Memory B cell (primary cell): ENCODE data around the gene PRR22.

ENCODE experiments used
- ATAC-seq: fragments of 150-1000 bp; cut with Tn5 transposase; 2 replicates; pipeline ENCODE4 v1.10.0; 2021; ENCODE audit warnings: low read depth, mild to moderate bottlenecking, moderate library complexity
- DNase-seq, 2 donors: peaks; one replicate each; pipeline ENCODE4 v3.0.0; 2022; ENCODE audit warnings: low spot score in 2 of 2
- H3K27ac Mint-ChIP-seq: one replicate; pipeline ENCODE4 v1.8.0; 2022; ENCODE audit warnings: mild to moderate bottlenecking, moderate library complexity, mixed read lengths
- H3K27me3 Mint-ChIP-seq: one replicate; pipeline ENCODE4 v1.8.0; 2022; ENCODE audit warnings: mixed read lengths
- H3K36me3 Mint-ChIP-seq: one replicate; pipeline ENCODE4 v1.8.0; 2022; ENCODE audit warnings: mild to moderate bottlenecking, mixed read lengths
- H3K4me1 Mint-ChIP-seq: one replicate; pipeline ENCODE4 v1.8.0; 2022; ENCODE audit warnings: mixed read lengths
- H3K4me3 Mint-ChIP-seq: one replicate; pipeline ENCODE4 v1.8.0; 2022; ENCODE audit warnings: mild to moderate bottlenecking, moderate library complexity, mixed read lengths
- H3K9me3 Mint-ChIP-seq: one replicate; pipeline ENCODE4 v1.8.0; 2022; ENCODE audit warnings: mixed read lengths

Gene PRR22

DNA sequence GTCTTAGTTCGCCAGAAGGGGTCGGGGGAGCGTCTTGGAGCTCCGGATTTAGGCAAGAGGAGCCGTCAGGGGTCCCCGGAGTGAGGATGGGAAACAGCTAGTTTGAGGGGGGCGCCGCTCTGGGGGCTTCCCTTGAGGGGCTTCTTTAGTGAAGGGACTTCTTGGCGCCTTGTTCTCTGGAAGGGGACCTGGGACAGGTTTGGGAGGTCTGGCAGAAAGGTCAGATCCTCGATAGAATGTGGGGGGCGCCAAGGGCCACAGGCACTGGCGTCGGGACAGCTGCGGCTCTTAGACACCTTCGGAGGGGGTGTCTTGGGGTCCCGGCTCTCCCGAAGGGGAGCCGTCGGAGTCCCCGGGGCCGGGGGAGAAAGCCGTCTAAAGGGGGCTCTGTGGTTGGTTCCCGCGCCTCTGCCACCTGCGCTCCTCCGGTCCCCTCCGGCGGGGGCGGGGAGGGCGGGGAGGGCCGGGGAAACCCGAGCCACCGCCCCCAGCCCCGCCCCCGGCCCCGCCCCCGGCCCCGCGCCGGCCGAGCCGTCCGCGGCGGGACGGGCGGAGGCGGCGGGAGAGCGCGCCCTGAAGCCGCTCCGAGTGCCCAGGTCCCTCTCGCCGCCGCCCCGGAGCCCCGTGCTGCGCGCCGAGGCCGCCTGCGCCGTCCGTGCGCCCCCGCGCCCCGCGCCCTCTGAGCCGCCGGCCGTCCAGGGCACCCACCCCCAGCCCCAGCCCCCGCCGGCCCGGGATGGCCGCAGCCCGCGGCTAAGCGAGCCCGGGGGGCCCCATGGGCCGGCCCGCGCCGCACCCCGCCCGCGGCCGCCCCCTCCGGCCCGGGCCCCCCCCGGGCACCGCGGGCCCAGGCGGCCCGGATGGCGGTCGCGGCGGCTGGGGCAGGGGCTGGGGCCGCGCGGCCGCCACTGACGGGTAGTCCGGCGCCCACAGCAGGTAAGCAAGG lies 20.2 kb upstream of the PRR22 start, which contains the start of gene NRTN:
Gene NRTN (plus strand): TSS at position 552 of the 946 bp plus-strand sequence. CDS start 19,099 bp downstream, outside the sequence.
- peaks cover 17% of the 10 kb centered on the region for H3K27me3 Mint-ChIP-seq
- peak within 1 kb of the TSS; percentile 20 for H3K27ac Mint-ChIP-seq
- peaks cover 19% of the 10 kb centered on the region for H3K4me1 Mint-ChIP-seq
- no peaks in the 10 kb centered on the region for H3K9me3 Mint-ChIP-seq
- no peaks in the 10 kb centered on the region for H3K36me3 Mint-ChIP-seq
- peak within 1 kb of the TSS; percentile 67 for H3K4me3 Mint-ChIP-seq
- peak; percentile 42 for ATAC-seq
- DNase-seq: peak in 1 of 2 donors; percentile 58

- Mint-ChIP-seq H3K27me3 (peaks cover 24% of the 10 kb centered on the region), H3K4me1 (peaks cover 19% of the 10 kb centered on the region), H3K36me3 (no peaks in the 10 kb centered on the region), H3K27ac (peak overlapping the region; percentile 20), H3K4me3 (peak overlapping the region; percentile 67), H3K9me3 (no peaks in the 10 kb centered on the region)
- peak; percentile 74 to 88 for DNase-seq
- peak; percentile 86 for ATAC-seq
Observed at GRCh38 chr19:5803752-5804515, 19.4 kb upstream of the PRR22 start.

DNA sequence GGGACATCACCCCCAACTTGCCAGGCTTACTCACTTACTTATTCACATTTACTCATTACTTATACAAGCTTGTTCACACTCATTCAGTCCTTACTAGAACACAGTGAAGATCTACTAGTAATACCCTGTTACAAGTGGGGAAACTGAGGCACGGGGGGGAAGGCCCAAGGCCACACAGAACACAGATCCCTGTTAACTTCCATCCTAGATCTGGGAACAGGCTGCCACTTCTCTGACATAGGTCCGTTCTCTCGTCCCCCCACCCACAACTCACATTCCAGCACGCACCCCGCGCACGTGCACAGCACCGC lies 18.9 kb upstream of the PRR22 start:
- H3K27me3 Mint-ChIP-seq: peaks cover 25% of the 10 kb centered on the region
- DNase-seq (no peak), ATAC-seq (no peak)
- H3K27ac Mint-ChIP-seq: no peak overlapping the region
- H3K4me1 Mint-ChIP-seq: peaks cover 19% of the 10 kb centered on the region
- peak overlapping the region; percentile 67 for H3K4me3 Mint-ChIP-seq
- no peaks in the 10 kb centered on the region for H3K9me3 Mint-ChIP-seq
- H3K36me3 Mint-ChIP-seq: no peaks in the 10 kb centered on the region

GRCh38 chr19:5801796-5802619 lies 17.5 kb upstream of the PRR22 start:
- Mint-ChIP-seq H3K27me3 (peaks cover 26% of the 10 kb centered on the region), H3K4me1 (peaks cover 19% of the 10 kb centered on the region), H3K9me3 (no peaks in the 10 kb centered on the region), H3K27ac (no peak overlapping the region), H3K36me3 (no peaks in the 10 kb centered on the region), H3K4me3 (no peak overlapping the region)
- DNase-seq (no peak), ATAC-seq (no peak)

- DNase-seq (no peak), ATAC-seq (no peak)
- peaks cover 22% of the 10 kb centered on the region for H3K4me1 Mint-ChIP-seq
- H3K4me3 Mint-ChIP-seq: no peak overlapping the region
- peaks cover 26% of the 10 kb centered on the region for H3K27me3 Mint-ChIP-seq
- H3K9me3 Mint-ChIP-seq: peaks cover 2% of the 10 kb centered on the region
- no peak overlapping the region for H3K27ac Mint-ChIP-seq
- H3K36me3 Mint-ChIP-seq: no peaks in the 10 kb centered on the region
Observed at GRCh38 chr19:5800361-5801270, 16.1 kb upstream of the PRR22 start.

DNA sequence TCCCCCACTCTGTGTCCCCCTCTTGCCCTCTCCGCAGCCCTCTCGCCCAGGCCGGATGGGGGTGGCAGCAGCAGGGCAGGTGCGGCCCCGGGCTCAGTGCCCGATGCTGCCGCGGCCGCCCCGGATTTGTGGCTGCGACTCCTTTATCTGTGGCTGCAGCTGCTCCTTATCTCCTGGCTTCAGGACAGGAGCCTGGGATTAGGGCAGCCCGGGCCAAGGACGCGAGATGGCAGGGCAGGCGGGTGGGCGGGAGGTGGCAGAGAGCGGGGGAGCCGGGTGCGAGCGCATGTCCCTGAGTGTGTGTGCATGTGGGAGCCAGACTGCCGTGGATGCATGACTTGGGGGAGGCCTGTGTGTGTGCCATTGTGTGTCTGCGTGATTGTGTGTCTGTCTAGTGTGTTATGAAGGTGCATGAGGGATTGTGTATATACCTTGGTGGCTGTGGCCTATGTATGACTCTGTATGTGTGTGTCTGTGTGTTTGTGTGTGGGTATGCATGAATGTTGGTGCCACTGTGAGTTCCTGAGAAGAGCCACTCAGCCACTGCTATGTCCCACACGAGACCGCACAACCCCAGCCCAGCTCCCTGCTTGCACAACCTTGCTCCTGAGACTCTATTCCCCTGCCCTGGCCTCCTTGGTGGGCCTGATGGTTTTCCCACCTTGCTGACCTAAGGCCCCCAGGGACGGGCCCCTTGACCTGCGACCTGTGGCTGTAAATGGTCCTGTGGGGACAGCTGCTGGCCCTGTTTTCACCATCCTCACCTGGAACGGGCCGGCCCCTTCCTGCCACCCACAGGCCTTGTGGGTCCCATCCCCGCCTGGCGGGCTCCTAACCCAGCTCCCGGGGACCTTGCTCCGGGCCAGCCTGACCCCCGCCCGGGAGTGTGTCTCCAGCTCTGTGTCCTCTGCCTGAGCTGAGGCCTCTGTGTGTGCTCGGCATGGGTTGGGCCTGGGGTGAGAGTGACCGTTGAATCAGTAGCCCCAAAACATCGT lies 15.0 kb upstream of the PRR22 start:
- no peak overlapping the region for H3K27ac Mint-ChIP-seq
- peaks cover 21% of the 10 kb centered on the region for H3K4me1 Mint-ChIP-seq
- H3K36me3 Mint-ChIP-seq: no peaks in the 10 kb centered on the region
- no peak overlapping the region for H3K4me3 Mint-ChIP-seq
- peaks cover 26% of the 10 kb centered on the region for H3K27me3 Mint-ChIP-seq
- peaks cover 2% of the 10 kb centered on the region for H3K9me3 Mint-ChIP-seq
- DNase-seq (no peak), ATAC-seq (no peak)

DNA sequence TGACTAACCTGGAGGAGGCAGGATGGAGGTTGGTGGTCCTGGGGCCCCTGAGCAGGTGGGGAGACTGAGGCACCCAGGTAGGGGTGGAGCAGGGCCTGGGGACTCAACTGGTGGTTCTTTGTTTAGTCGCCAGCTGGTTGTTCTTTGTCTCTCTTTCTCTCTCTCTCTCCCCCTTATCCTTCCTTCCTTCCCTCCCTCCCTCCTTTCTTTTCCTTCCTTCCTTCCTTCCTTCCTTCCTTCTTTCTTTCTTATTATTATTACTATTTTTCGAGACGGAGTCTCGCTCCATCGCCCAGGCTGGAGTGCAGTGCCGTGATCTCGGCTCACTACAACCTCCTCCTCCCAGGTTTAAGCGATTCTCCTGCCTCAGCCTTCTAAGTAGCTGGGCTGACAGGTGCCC lies 13.7 kb upstream of the PRR22 start:
- H3K27ac Mint-ChIP-seq: no peak overlapping the region
- H3K9me3 Mint-ChIP-seq: peaks cover 2% of the 10 kb centered on the region
- peaks cover 11% of the 10 kb centered on the region for H3K4me1 Mint-ChIP-seq
- H3K27me3 Mint-ChIP-seq: peaks cover 22% of the 10 kb centered on the region
- no peaks in the 10 kb centered on the region for H3K36me3 Mint-ChIP-seq
- ATAC-seq: no peak
- no peak for DNase-seq
- H3K4me3 Mint-ChIP-seq: no peak overlapping the region

GRCh38 chr19:5795382-5795919 lies 10.9 kb upstream of the PRR22 start:
- Mint-ChIP-seq H3K27me3 (peaks cover 12% of the 10 kb centered on the region), H3K27ac (no peak overlapping the region), H3K4me3 (no peak overlapping the region), H3K9me3 (peaks cover 3% of the 10 kb centered on the region), H3K36me3 (peaks cover 1% of the 10 kb centered on the region), H3K4me1 (peaks cover 8% of the 10 kb centered on the region)
- ATAC-seq (no peak), DNase-seq (no peak)

DNA sequence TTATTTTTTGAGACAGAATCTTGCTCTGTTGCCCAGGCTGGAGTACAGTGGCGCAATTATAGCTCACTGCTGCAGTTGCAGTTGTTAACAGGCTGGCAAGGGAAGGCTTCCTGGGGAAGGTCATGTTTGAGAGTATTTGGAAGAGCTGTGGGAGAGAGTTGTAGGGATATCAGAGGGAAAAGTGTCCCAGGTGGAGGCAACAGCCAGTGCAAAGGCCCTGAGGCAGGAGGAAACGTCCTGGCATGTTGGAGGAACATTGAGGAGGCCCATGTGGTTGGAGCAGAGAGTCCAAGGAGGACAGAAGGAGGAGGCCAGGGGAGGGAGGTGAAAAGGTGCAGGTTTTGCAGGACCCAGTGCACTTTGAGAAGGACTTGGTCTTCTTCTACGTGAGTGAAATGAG lies 8.6 kb upstream of the PRR22 start:
- H3K36me3 Mint-ChIP-seq: peaks cover 12% of the 10 kb centered on the region
- H3K4me3 Mint-ChIP-seq: no peak overlapping the region
- no peak overlapping the region for H3K27ac Mint-ChIP-seq
- DNase-seq (no peak), ATAC-seq (no peak)
- peaks cover 13% of the 10 kb centered on the region for H3K4me1 Mint-ChIP-seq
- H3K27me3 Mint-ChIP-seq: peaks cover 4% of the 10 kb centered on the region
- peaks cover 3% of the 10 kb centered on the region for H3K9me3 Mint-ChIP-seq

GRCh38 chr19:5792224-5792623 lies 7.7 kb upstream of the PRR22 start:
- no peak overlapping the region for H3K4me3 Mint-ChIP-seq
- peaks cover 3% of the 10 kb centered on the region for H3K9me3 Mint-ChIP-seq
- peaks cover 13% of the 10 kb centered on the region for H3K4me1 Mint-ChIP-seq
- no peak overlapping the region for H3K27ac Mint-ChIP-seq
- peaks cover 12% of the 10 kb centered on the region for H3K36me3 Mint-ChIP-seq
- H3K27me3 Mint-ChIP-seq: peaks cover 2% of the 10 kb centered on the region
- DNase-seq (no peak), ATAC-seq (no peak)

GRCh38 chr19:5790559-5791520 lies 6.3 kb upstream of the PRR22 start, which contains the start of gene DUS3L:
Gene DUS3L (minus strand): TSS chr19:5791163. CDS start chr19:5791141, 22 bp downstream.
- Mint-ChIP-seq H3K27ac (peak within 1 kb of the TSS; percentile 98), H3K4me1 (peaks cover 10% of the 10 kb centered on the region), H3K36me3 (peaks cover 25% of the 10 kb centered on the region), H3K9me3 (peaks cover 1% of the 10 kb centered on the region), H3K27me3 (peaks cover 2% of the 10 kb centered on the region), H3K4me3 (peak within 1 kb of the TSS; percentile 92)
- ATAC-seq (peak; percentile 89), DNase-seq (peak; percentile 93 to 95)
